ENCODE results near the gene MTFR1L. TPM values are rescaled to one million over a fixed set of nuclear protein-coding genes. Genes with fewer than 3 reads are reported as not detected.

The MTFR1L gene
- polyA plus RNA-seq, 3 donors: 67.3 to 73.5 (median 69.9) TPM

DNA sequence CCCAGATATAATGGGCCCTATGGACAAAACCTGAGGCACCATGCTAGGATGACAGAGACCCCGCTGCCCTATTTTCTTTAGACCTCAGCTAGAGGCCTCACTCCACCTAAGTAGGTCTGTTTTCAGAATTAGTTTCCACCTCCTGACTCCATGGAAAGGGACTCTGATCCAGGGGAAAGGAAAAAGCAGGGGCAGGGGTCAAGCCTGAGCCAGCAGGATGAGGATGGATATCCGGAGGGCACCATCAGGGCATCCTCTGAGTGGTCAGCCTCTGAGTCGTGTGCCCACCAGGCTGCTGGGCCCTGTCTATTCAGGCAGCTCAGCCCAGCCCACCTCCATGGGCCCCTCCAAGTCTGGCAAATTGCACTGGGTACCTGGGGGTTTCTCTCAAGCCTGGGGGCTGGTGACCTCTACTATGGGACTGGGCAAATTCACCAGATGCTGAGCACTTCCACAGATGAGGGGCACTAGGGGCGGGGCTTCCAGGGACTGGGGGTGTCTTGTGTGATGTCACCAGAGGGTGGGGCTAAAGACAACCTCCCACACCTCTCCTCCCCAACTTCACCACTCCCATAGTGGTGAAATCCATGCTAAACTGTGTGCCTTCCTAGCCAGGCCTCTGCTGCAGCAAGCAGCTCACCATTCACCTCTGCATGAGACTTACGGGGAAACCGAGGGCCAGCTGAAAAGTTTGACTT is 50.3 kb downstream of the MTFR1L start:
- no peak overlapping the region for H3K27ac ChIP-seq (ENCODE audit: low read depth in 1 of 2, low read length in 2 of 2)
- intact Hi-C loops (cut with micrococcal nuclease): no loop called here
- H3K4me1 Mint-ChIP-seq: peaks cover 60% of the 10 kb centered on the region
- H3K4me1 ChIP-seq (ENCODE audit: control insufficient read depth in 1 of 2, insufficient read depth in 2 of 2, low read length in 2 of 2): peaks cover 46 to 49% of the 10 kb centered on the region in 2 donors
- H3K4me3 Mint-ChIP-seq: no peak overlapping the region
- H3K27me3 Mint-ChIP-seq (ENCODE audit: low read depth in 3 of 3): peaks cover 0 to 1% (median 0%) of the 10 kb centered on the region in 3 donors
- H3K9me3 Mint-ChIP-seq: peaks cover 0 to 2% (median 0%) of the 10 kb centered on the region in 7 donors
- no peaks in the 10 kb centered on the region for H4K20me1 ChIP-seq (ENCODE audit: insufficient read depth, low read length)
- TF ChIP-seq, protein P1, sequence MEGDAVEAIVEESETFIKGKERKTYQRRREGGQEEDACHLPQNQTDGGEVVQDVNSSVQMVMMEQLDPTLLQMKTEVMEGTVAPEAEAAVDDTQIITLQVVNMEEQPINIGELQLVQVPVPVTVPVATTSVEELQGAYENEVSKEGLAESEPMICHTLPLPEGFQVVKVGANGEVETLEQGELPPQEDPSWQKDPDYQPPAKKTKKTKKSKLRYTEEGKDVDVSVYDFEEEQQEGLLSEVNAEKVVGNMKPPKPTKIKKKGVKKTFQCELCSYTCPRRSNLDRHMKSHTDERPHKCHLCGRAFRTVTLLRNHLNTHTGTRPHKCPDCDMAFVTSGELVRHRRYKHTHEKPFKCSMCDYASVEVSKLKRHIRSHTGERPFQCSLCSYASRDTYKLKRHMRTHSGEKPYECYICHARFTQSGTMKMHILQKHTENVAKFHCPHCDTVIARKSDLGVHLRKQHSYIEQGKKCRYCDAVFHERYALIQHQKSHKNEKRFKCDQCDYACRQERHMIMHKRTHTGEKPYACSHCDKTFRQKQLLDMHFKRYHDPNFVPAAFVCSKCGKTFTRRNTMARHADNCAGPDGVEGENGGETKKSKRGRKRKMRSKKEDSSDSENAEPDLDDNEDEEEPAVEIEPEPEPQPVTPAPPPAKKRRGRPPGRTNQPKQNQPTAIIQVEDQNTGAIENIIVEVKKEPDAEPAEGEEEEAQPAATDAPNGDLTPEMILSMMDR (IDR thresholded peaks at IDR 0.05): no peak
- no peak overlapping the region for H3K4me2 ChIP-seq (replicated peaks; ENCODE audit: extremely low read depth, low read length, poor library complexity, severe bottlenecking)
- H3K27me3 ChIP-seq (ENCODE audit: control insufficient read depth in 2 of 2, insufficient read depth in 2 of 2, low read length in 2 of 2): no peaks in the 10 kb centered on the region
- 59% methylated on average over 3 of the region's 6 CpGs for WGBS (ENCODE audit: insufficient coverage)
- H2AFZ ChIP-seq (ENCODE audit: insufficient read depth, low read depth, low read length, poor library complexity, severe bottlenecking): no peak overlapping the region
- H3K36me3 Mint-ChIP-seq: peaks cover 20 to 26% of the 10 kb centered on the region in 2 donors
- H3K27ac Mint-ChIP-seq: no peak overlapping the region
- DNase-seq: no peak
- H3K4me3 ChIP-seq (replicated peaks in 1 of 3; ENCODE audit: low read depth in 2 of 3, low read length in 3 of 3): no peak overlapping the region
- no peak overlapping the region for H3K9ac ChIP-seq (ENCODE audit: insufficient read depth, low read length, poor library complexity, severe bottlenecking)
- peaks cover 8% of the 10 kb centered on the region for H3K79me2 ChIP-seq (ENCODE audit: insufficient read depth, low read length)
- H3K9me3 ChIP-seq (replicated peaks in 1 of 2; ENCODE audit: control insufficient read depth in 1 of 2, insufficient read depth in 1 of 2, low read length in 2 of 2): no peaks in the 10 kb centered on the region
- H3K36me3 ChIP-seq (replicated peaks in 1 of 2; ENCODE audit: control insufficient read depth in 1 of 2, insufficient read depth in 2 of 2, low read length in 2 of 2): peaks cover 0 to 11% of the 10 kb centered on the region in 2 donors

DNA sequence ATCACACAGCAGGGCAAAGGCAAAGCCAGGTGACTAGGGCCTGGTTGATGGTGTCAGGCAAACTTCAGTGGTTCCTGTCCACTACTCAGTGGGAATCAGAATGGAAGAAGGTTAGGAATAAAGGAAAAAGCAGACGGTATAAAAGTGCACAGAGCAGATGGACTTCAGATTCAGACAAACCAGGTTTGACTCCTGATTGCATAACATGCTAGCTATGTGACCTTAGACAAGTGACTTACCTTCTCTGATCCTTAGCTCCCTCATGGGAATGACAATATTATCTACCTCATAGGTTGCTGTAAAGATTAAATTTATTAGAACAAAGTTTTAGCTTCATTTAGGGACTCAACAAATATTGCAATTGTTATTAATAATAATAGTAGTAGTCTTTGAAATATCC is 50.9 kb downstream of the MTFR1L start:
- Histone ChIP-seq H3K4me3 (replicated peaks in 1 of 3; ENCODE audit: low read depth in 2 of 3, low read length in 3 of 3) (no peak overlapping the region), H3K36me3 (replicated peaks in 1 of 2; ENCODE audit: control insufficient read depth in 1 of 2, insufficient read depth in 2 of 2, low read length in 2 of 2) (peaks cover 0 to 11% of the 10 kb centered on the region in 2 donors), H3K27ac (ENCODE audit: low read depth in 1 of 2, low read length in 2 of 2) (no peak overlapping the region), H3K9me3 (replicated peaks in 1 of 2; ENCODE audit: control insufficient read depth in 1 of 2, insufficient read depth in 1 of 2, low read length in 2 of 2) (no peaks in the 10 kb centered on the region), H3K9ac (ENCODE audit: insufficient read depth, low read length, poor library complexity, severe bottlenecking) (no peak overlapping the region), H2AFZ (ENCODE audit: insufficient read depth, low read depth, low read length, poor library complexity, severe bottlenecking) (no peak overlapping the region), H4K20me1 (ENCODE audit: insufficient read depth, low read length) (no peaks in the 10 kb centered on the region), H3K27me3 (ENCODE audit: control insufficient read depth in 2 of 2, insufficient read depth in 2 of 2, low read length in 2 of 2) (no peaks in the 10 kb centered on the region), H3K4me1 (ENCODE audit: control insufficient read depth in 1 of 2, insufficient read depth in 2 of 2, low read length in 2 of 2) (peaks cover 46 to 52% of the 10 kb centered on the region in 2 donors), H3K4me2 (replicated peaks; ENCODE audit: extremely low read depth, low read length, poor library complexity, severe bottlenecking) (no peak overlapping the region), H3K79me2 (ENCODE audit: insufficient read depth, low read length) (peaks cover 8% of the 10 kb centered on the region)
- Mint-ChIP-seq H3K9me3 (peaks cover 0 to 2% (median 0%) of the 10 kb centered on the region in 7 donors), H3K4me3 (no peak overlapping the region), H3K36me3 (peaks cover 17 to 25% of the 10 kb centered on the region in 2 donors), H3K4me1 (peaks cover 60% of the 10 kb centered on the region), H3K27ac (no peak overlapping the region), H3K27me3 (ENCODE audit: low read depth in 3 of 3) (peaks cover 0 to 1% (median 0%) of the 10 kb centered on the region in 3 donors)
- 100% methylated on average over 1 of the region's 1 CpG for WGBS (ENCODE audit: insufficient coverage)
- no peak for DNase-seq
- TF ChIP-seq, protein P1 (IDR thresholded peaks at IDR 0.05): no peak
- intact Hi-C loops (cut with micrococcal nuclease): no loop called here
